ENCODE data around the gene ST6GALNAC6. TPM values are rescaled to one million over a fixed set of nuclear protein-coding genes. Genes with fewer than 3 reads are reported as not detected.

ST6GALNAC6 gene
- total RNA-seq, 2 experiments from 2014 or later: 36.9 to 38.8 TPM

DNA sequence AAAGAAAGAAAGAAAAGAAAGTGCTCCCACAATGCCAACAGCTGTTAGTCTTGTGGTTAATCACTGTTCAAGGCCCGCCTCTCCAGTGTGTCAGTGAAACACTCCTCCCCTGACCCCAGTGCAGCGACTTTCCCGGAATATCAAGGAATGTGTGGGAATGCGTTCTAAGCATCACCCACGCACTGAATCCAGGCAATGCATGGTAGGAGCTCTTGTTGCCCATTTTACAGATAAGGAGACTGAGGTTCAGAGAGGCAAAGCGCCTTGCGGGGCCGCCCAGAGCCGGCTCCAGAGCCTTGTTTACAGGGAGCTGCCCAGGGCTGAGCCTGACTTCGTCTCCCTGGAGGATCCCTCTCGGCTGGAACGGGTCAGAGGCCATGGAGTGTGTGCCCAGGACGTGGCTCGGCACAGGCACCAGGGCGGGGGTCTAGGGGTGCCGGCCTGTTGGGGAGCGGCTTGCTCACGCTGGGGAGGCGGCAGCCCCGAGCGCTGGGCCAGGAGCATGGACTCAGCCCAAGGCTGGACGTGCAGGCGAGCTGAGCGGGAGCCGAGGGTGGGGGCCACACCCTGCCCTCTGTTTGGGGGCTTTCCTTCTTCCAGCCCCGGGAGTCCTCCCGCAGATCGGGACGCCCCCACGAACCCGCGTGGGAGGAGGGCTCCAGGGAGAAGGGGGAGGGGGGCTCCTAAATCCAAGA is 823 bp downstream of the ST6GALNAC6 start:
- CTCF ChIA-PET: interaction anchor here (1.2 to 3.0 kb wide), 5 partner anchors 19 to 164 kb away, joined by 3 to 16 read pairs (median 4); partner anchors contain the start of genes ST6GALNAC4 and TOR2A
- ATAC-seq (peak; percentile 9), DNase-seq (peak; percentile 33)
- POLR2A ChIA-PET: interaction anchor here (1.0 to 3.7 kb wide), 7 partner anchors 11 to 109 kb away, joined by 3 to 19 read pairs (median 4); partner anchors contain the start of gene ST6GALNAC4
- TF ChIP-seq, protein P1, sequence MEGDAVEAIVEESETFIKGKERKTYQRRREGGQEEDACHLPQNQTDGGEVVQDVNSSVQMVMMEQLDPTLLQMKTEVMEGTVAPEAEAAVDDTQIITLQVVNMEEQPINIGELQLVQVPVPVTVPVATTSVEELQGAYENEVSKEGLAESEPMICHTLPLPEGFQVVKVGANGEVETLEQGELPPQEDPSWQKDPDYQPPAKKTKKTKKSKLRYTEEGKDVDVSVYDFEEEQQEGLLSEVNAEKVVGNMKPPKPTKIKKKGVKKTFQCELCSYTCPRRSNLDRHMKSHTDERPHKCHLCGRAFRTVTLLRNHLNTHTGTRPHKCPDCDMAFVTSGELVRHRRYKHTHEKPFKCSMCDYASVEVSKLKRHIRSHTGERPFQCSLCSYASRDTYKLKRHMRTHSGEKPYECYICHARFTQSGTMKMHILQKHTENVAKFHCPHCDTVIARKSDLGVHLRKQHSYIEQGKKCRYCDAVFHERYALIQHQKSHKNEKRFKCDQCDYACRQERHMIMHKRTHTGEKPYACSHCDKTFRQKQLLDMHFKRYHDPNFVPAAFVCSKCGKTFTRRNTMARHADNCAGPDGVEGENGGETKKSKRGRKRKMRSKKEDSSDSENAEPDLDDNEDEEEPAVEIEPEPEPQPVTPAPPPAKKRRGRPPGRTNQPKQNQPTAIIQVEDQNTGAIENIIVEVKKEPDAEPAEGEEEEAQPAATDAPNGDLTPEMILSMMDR (IDR thresholded peaks at IDR 0.05): no peak
- intact Hi-C loops (cut with micrococcal nuclease): no loop called here
- Mint-ChIP-seq H3K4me3 (peak overlapping the region; percentile 82), H3K9me3 (peaks cover 11% of the 10 kb centered on the region), H3K27ac (peak overlapping the region; percentile 83), H3K36me3 (ENCODE audit: low read depth) (peaks cover 46% of the 10 kb centered on the region), H3K4me1 (ENCODE audit: low read depth) (peaks cover 31% of the 10 kb centered on the region), H3K27me3 (no peaks in the 10 kb centered on the region)

DNA sequence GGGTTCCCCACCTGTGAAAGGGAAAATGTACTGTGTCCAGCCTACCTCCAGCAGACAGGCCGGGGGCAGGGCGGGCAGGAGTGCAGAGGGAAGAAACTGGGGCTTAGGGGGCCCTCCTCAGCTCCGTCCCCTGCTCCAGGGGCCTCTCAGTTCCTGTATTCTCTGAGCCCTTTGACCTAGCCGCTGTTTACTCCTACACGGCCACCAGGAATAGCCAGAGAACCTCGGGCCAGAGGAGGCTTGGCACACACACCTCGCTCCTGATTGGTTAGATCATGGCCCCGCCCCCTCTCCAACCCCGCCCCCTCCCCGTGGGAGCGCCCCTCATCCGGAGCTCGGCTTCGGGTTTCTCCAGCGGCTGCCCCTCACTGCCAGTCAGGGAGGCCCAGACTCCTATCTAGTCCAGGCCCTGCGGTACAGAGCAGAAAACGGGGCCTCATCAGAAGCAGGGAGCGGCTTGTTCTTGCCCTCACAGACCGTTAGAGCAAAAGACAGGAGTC is 2.2 kb downstream of the ST6GALNAC6 start:
- peak; percentile 29 for ATAC-seq
- Mint-ChIP-seq H3K27ac (no peak overlapping the region), H3K4me3 (peak overlapping the region; percentile 82), H3K27me3 (no peaks in the 10 kb centered on the region), H3K36me3 (ENCODE audit: low read depth) (peaks cover 58% of the 10 kb centered on the region), H3K4me1 (ENCODE audit: low read depth) (peaks cover 23% of the 10 kb centered on the region), H3K9me3 (peaks cover 15% of the 10 kb centered on the region)
- ChIA-PET CTCF (interaction anchor here (2.6 to 3.0 kb wide), 2 partner anchors 24 to 27 kb away, joined by 11 to 16 read pairs; no protein-coding TSS in a partner anchor), POLR2A (interaction anchor here (1.0 to 3.7 kb wide), 6 partner anchors 10 to 112 kb away, joined by 3 to 19 read pairs (median 4); partner anchors contain the start of genes CDK9 and ST6GALNAC4)
- TF ChIP-seq, protein P1 (IDR thresholded peaks at IDR 0.05): no peak
- intact Hi-C loops (cut with micrococcal nuclease): no loop called here
- peak; percentile 56 for DNase-seq

DNA sequence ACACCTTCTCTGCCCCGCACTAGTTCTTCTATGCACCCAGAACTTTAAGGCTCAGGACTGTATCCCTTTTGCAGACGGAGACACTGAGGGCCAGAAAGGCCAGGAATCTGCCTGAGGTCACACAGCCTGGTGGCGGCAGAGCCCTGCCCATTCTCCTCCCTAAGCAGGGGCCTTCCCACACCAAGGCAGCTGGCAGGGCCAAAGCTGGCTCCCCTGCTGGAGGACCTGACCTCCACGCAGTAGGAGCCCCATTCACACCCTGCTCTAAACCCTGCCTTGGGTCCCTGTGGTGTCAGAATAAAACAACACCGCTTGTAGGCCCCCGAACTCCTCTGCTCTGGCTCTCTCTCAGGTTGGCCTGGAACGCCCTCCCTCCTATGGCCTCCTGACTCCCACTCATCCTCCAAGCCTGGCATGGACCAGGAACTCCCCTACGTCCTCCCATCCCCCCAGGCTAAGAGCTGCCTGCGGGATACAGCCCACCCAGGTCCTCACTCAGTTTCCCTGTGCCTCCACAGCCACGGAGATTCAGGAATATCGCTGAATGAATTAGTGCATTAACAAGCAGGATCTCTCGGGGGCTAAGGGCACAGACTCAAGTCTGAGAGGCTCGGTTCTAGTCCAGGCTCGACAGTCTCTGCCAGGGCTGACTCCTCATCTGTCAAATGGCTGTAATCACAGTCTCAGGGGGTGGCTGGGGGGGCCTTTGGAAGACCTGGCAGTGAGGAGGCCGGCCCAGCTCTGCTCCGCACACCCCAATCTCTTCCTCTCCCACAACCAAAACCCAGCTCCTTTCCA is 2.8 kb downstream of the ST6GALNAC6 start:
- ATAC-seq (no peak), DNase-seq (no peak)
- H3K27ac Mint-ChIP-seq: no peak overlapping the region
- no peak overlapping the region for H3K4me3 Mint-ChIP-seq
- POLR2A ChIA-PET: interaction anchor here (0.9 to 3.7 kb wide), 7 partner anchors 9 to 111 kb away, joined by 3 to 19 read pairs (median 4); partner anchors contain the start of genes CDK9 and ST6GALNAC4
- peaks cover 15% of the 10 kb centered on the region for H3K9me3 Mint-ChIP-seq
- no peaks in the 10 kb centered on the region for H3K27me3 Mint-ChIP-seq
- H3K4me1 Mint-ChIP-seq (ENCODE audit: low read depth): peaks cover 20% of the 10 kb centered on the region
- intact Hi-C loops (cut with micrococcal nuclease): no loop called here
- CTCF ChIA-PET: interaction anchor here (2.6 kb wide), 2 partner anchors 25 to 26 kb away, joined by 8 to 11 read pairs; no protein-coding TSS in a partner anchor
- TF ChIP-seq, protein P1 (IDR thresholded peaks at IDR 0.05): no peak
- peaks cover 59% of the 10 kb centered on the region for H3K36me3 Mint-ChIP-seq (ENCODE audit: low read depth)

DNA sequence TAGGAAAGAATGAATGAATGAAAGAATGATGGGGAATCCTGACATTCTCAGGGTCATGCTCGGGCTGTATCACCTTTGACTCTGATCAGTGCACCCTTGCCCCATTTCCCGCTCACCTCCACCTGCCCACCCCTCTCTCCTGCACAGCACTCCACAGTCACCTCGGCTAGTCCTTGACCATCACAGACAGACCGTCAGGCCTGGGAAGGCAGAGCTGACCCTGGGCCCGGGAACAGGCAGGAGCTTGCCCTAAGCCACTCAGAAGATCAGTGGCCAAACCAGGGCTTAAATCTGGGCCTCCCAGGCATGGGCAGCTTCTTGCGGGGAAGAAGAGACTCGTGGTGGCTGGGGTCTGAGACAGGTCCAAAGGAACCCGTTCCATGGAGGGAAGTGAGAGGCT is 3.6 kb downstream of the ST6GALNAC6 start:
- Mint-ChIP-seq H3K4me3 (no peak overlapping the region), H3K27me3 (no peaks in the 10 kb centered on the region), H3K27ac (no peak overlapping the region), H3K9me3 (peaks cover 15% of the 10 kb centered on the region), H3K36me3 (ENCODE audit: low read depth) (peaks cover 61% of the 10 kb centered on the region), H3K4me1 (ENCODE audit: low read depth) (peaks cover 18% of the 10 kb centered on the region)
- DNase-seq (no peak), ATAC-seq (no peak)
- POLR2A ChIA-PET: interaction anchor here (0.9 to 2.6 kb wide), 3 partner anchors 8 to 14 kb away, joined by 3 to 10 read pairs (median 5); no protein-coding TSS in a partner anchor
- intact Hi-C loops (cut with micrococcal nuclease): no loop called here
- TF ChIP-seq, protein P1 (IDR thresholded peaks at IDR 0.05): no peak
- CTCF ChIA-PET: interaction anchor here (1.5 to 2.6 kb wide), 2 partner anchors 23 to 26 kb away, joined by 4 to 8 read pairs; no protein-coding TSS in a partner anchor
